Breast epithelium (tissue), 4 donors: ENCODE results near the gene RYR3. TPM values are rescaled to one million over a fixed set of nuclear protein-coding genes. Genes with fewer than 3 reads are reported as not detected.

Experiments used
- DNase-seq, 2 donors: peaks; one replicate each; pipeline ENCODE4 v3.0.0-alpha.2; 2019; ENCODE audit warnings: low spot score in 2 of 2
- H3K27ac ChIP-seq, 2 donors: fragments of 200-600 bp; sonication (generic) in 1 of 2; one replicate each; pipeline ENCODE4 v1.5.1; 2016 to 2019; ENCODE audit warnings: mild to moderate bottlenecking in 1 of 2
- H3K27me3 ChIP-seq, 2 donors: fragments of 200-600 bp; sonication (generic) in 1 of 2; one replicate each; pipeline versions ENCODE4 v1.5.1 to v1.6.0; 2017 to 2019; ENCODE audit warnings: control low read depth in 1 of 2, mild to moderate bottlenecking in 1 of 2
- H3K36me3 ChIP-seq: fragments of 200-600 bp; one replicate; pipeline ENCODE4 v1.5.1; 2019
- H3K4me1 ChIP-seq, 2 donors: fragments of 200-600 bp; sonication (generic); one replicate each; pipeline ENCODE4 v1.5.1; 2016 to 2019; ENCODE audit warnings: control low read depth in 1 of 2
- H3K4me3 ChIP-seq, 3 donors: fragments of 200-600 bp; sonication (generic); 1 replicate in 2 of 3; 2 replicates in 1 of 3; pipeline ENCODE4 v1.5.1; 2016 to 2019; ENCODE audit warnings: mild to moderate bottlenecking in 3 of 3, moderate library complexity in 2 of 3
- H3K9me3 ChIP-seq, 2 donors: fragments of 200-600 bp; sonication (generic) in 1 of 2; one replicate each; pipeline ENCODE4 v1.5.1; 2016 to 2019; ENCODE audit warnings: control low read depth in 1 of 2
- POLR2A ChIP-seq: fragments of 450-650 bp; IDR thresholded peaks from one replicate; pipeline ENCODE4 v1.6.1; 2016; ENCODE audit warnings: antibody characterized with exemption, mild to moderate bottlenecking, moderate library complexity
- POLR2AphosphoS5 ChIP-seq, 3 donors: sonication (generic); formaldehyde crosslinking; IDR thresholded peaks; one replicate each; pipeline ENCODE4 v1.6.1; 2017; ENCODE audit warnings: antibody characterized with exemption in 3 of 3
- intact Hi-C: fragments of 100-400 bp; cut with DNase I; formaldehyde crosslinking; loops from one replicate; pipeline ENCODE4 v1.15.1; 2023; ENCODE audit warnings: low total_unique reads
- total RNA-seq, 3 donors: library from RNA; depleted of rRNA; stranded (reverse); fragments of >200 nt; gene quantifications; one replicate each; pipeline ENCODE4 v1.1.0, GENCODE V29; 2016
- TF ChIP-seq, protein P1 (sequence below), 3 donors: fragments of 450-650 bp; IDR thresholded peaks; one replicate each; pipeline ENCODE4 v1.5.1; 2016 to 2017; ENCODE audit warnings: antibody characterized with exemption in 3 of 3, mild to moderate bottlenecking in 3 of 3, moderate library complexity in 3 of 3

Gene RYR3
- total RNA-seq, 3 donors from 2014 or later, result 1.8 to 4.2 (median 2.6) TPM

DNA sequence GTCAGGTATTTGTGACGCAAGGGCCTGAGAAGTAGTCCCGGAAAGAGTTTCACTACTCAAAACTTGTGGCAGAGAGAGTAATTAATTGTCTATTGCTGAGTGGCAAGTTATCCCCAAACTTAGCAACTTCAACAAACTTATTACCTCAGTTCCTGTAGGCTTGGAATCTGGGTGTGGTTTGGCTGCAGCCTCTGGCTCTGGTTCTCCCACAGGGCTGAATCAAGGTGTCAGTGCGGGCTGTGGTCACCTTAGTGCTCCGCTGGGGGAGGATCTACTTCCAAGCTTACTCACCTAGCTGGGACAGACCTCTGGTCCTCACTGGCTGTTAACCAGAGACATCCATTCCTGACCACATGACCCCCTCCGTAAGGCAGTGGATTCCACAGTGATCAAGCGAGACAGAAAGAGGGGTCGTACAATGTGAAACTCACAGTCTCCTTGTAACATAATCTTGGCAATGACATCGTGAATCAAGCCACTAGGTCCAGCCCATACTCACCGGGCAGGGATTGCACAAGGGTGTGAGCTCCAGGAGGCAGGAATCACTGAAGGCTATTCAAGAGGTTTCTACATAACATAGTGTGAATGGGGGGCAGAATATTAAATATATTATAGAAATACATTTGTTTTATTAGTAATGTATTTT, 138.3 kb downstream of the RYR3 start:
- DNase-seq, result peak in 1 of 2 donors; percentile 41
- Histone ChIP-seq H3K4me1 (no peaks in the 10 kb centered on the region), H3K27ac (no peak overlapping the region), H3K36me3 (no peaks in the 10 kb centered on the region), H3K27me3 (no peaks in the 10 kb centered on the region), H3K4me3 (no peak overlapping the region), H3K9me3 (no peaks in the 10 kb centered on the region)
- intact Hi-C loops, result no loop called here
- TF ChIP-seq, protein P1, sequence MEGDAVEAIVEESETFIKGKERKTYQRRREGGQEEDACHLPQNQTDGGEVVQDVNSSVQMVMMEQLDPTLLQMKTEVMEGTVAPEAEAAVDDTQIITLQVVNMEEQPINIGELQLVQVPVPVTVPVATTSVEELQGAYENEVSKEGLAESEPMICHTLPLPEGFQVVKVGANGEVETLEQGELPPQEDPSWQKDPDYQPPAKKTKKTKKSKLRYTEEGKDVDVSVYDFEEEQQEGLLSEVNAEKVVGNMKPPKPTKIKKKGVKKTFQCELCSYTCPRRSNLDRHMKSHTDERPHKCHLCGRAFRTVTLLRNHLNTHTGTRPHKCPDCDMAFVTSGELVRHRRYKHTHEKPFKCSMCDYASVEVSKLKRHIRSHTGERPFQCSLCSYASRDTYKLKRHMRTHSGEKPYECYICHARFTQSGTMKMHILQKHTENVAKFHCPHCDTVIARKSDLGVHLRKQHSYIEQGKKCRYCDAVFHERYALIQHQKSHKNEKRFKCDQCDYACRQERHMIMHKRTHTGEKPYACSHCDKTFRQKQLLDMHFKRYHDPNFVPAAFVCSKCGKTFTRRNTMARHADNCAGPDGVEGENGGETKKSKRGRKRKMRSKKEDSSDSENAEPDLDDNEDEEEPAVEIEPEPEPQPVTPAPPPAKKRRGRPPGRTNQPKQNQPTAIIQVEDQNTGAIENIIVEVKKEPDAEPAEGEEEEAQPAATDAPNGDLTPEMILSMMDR (IDR thresholded peaks at IDR 0.05), result no peak
- TF ChIP-seq POLR2A (no peak), POLR2AphosphoS5 (IDR thresholded peaks at IDR 0.05) (no peak)

DNA sequence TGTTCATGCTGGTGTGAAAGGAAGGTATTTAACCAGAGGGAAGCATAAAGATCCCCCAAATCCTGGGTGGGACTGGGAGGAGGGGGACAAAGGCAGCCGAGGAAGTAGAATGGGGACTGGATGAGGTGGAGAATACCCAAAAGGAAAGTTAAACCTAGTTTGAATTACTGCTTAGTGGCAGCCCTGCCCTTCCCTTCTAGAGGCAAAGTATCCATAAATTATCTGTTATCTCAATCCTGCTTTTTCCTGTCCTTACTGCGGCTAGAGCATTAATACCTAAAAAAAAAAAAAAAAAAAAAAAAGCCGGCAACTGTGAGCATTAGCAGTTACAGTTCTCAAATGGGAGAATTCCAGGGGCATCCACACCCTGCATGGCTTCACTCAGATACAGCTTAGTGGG, 139.0 kb downstream of the RYR3 start:
- H3K27ac ChIP-seq, result no peak overlapping the region
- intact Hi-C loops, result no loop called here
- no peak for DNase-seq
- H3K9me3 ChIP-seq, result no peaks in the 10 kb centered on the region
- TF ChIP-seq, protein P1 (IDR thresholded peaks at IDR 0.05), result no peak
- no peak for TF ChIP-seq POLR2A
- no peak for TF ChIP-seq POLR2AphosphoS5 (IDR thresholded peaks at IDR 0.05)
- no peaks in the 10 kb centered on the region for H3K27me3 ChIP-seq
- no peak overlapping the region for H3K4me3 ChIP-seq
- H3K4me1 ChIP-seq, result no peaks in the 10 kb centered on the region
- H3K36me3 ChIP-seq, result no peaks in the 10 kb centered on the region

DNA sequence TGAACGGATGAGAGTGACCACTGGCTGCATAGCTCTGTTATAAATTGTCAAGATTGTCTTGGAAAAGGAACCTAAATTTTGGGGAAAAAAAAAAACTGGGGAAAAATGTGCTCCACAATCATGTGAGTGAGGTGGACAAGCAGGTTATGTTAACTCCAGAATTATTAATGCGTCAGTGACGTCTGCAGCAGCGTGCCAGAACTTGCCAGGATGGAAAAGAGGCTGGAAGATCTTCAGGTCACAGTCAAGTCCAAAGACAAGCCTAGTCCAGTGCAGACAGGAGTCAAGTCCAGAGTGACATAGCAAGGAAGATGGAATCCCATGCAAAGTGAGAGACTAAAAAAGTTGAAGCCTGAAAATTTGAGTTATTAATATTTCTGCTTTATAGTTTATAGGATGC, 140.6 kb downstream of the RYR3 start:
- H3K9me3 ChIP-seq, result no peaks in the 10 kb centered on the region
- H3K36me3 ChIP-seq, result no peaks in the 10 kb centered on the region
- H3K4me1 ChIP-seq, result no peaks in the 10 kb centered on the region
- H3K4me3 ChIP-seq, result no peak overlapping the region
- no peaks in the 10 kb centered on the region for H3K27me3 ChIP-seq
- H3K27ac ChIP-seq, result no peak overlapping the region
- TF ChIP-seq POLR2AphosphoS5 (IDR thresholded peaks at IDR 0.05) (no peak), POLR2A (no peak)
- TF ChIP-seq, protein P1 (IDR thresholded peaks at IDR 0.05), result no peak
- DNase-seq, result peak in 1 of 2 donors; percentile 34
- intact Hi-C loops, result no loop called here

DNA sequence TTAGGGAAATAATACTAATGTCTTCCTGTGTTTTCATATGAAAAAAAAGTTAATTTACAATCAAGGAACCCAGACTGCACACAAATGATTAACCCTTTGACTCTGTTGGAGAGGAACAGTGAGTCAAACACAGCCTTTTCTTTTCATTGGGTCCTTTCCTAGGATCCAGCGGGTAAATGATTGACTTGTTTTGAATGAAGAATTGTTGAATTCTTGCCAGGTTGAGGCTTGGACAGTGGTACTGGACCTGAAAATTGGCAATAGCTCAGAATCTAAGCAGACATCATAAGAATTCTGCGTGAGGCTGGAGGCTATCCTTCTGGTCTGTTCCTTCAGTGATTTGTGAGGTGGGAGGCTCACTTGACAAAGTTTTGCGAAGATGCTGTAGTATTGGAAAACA, 143.0 kb downstream of the RYR3 start:
- Histone ChIP-seq H3K36me3 (no peaks in the 10 kb centered on the region), H3K4me3 (no peak overlapping the region), H3K27ac (no peak overlapping the region), H3K9me3 (no peaks in the 10 kb centered on the region), H3K4me1 (no peaks in the 10 kb centered on the region), H3K27me3 (no peaks in the 10 kb centered on the region)
- DNase-seq, result no peak
- TF ChIP-seq POLR2AphosphoS5 (IDR thresholded peaks at IDR 0.05) (no peak), POLR2A (no peak)
- TF ChIP-seq, protein P1 (IDR thresholded peaks at IDR 0.05), result no peak
- intact Hi-C loops, result no loop called here

DNA sequence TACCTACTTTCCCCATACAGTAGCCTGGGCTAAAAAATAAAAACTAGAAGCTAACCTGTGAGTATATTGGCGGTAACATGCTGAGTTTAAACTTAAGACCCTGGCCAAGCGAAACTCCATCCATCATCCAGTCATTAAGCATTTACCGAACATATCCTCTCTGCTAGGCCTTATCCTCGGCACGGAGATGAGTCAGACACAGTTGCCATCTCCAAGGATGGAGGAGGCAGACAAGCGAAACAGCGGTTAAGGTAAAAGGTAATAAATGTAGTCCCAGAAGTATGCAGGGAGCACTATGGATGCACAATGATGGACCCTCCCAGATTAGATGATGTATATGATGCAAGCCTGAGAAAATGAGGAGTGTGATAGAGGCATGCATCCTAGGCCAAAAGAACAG, 143.6 kb downstream of the RYR3 start:
- H3K9me3 ChIP-seq, result no peaks in the 10 kb centered on the region
- no peak overlapping the region for H3K27ac ChIP-seq
- no peak for DNase-seq
- intact Hi-C loops, result no loop called here
- H3K27me3 ChIP-seq, result no peaks in the 10 kb centered on the region
- TF ChIP-seq POLR2A, result no peak
- no peaks in the 10 kb centered on the region for H3K36me3 ChIP-seq
- no peak overlapping the region for H3K4me3 ChIP-seq
- no peaks in the 10 kb centered on the region for H3K4me1 ChIP-seq
